ENCODE data around the gene CAMP.

GRCh38 chr3:48222616-48223513 lies at the start of gene CAMP:
- no peak for TF ChIP-seq MEF2A (IDR thresholded peaks at IDR 0.05; ENCODE audit: borderline replicate concordance, low read depth)
- TF ChIP-seq JUND (IDR thresholded peaks at IDR 0.05): no peak
- TF ChIP-seq TEAD4 (IDR thresholded peaks at IDR 0.05; ENCODE audit: borderline replicate concordance, insufficient read depth): no peak
- TF ChIP-seq EP300 (IDR thresholded peaks at IDR 0.05; ENCODE audit: borderline replicate concordance in 1 of 2, low read depth in 1 of 2, low read length in 1 of 2): no peak
- TF ChIP-seq, protein P1, sequence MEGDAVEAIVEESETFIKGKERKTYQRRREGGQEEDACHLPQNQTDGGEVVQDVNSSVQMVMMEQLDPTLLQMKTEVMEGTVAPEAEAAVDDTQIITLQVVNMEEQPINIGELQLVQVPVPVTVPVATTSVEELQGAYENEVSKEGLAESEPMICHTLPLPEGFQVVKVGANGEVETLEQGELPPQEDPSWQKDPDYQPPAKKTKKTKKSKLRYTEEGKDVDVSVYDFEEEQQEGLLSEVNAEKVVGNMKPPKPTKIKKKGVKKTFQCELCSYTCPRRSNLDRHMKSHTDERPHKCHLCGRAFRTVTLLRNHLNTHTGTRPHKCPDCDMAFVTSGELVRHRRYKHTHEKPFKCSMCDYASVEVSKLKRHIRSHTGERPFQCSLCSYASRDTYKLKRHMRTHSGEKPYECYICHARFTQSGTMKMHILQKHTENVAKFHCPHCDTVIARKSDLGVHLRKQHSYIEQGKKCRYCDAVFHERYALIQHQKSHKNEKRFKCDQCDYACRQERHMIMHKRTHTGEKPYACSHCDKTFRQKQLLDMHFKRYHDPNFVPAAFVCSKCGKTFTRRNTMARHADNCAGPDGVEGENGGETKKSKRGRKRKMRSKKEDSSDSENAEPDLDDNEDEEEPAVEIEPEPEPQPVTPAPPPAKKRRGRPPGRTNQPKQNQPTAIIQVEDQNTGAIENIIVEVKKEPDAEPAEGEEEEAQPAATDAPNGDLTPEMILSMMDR (IDR thresholded peaks at IDR 0.05): no peak
- TF ChIP-seq RAD21 (IDR thresholded peaks at IDR 0.05; ENCODE audit: low read length): no peak
- TF ChIP-seq, protein P2, sequence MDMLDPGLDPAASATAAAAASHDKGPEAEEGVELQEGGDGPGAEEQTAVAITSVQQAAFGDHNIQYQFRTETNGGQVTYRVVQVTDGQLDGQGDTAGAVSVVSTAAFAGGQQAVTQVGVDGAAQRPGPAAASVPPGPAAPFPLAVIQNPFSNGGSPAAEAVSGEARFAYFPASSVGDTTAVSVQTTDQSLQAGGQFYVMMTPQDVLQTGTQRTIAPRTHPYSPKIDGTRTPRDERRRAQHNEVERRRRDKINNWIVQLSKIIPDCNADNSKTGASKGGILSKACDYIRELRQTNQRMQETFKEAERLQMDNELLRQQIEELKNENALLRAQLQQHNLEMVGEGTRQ (IDR thresholded peaks at IDR 0.05; ENCODE audit: borderline replicate concordance, low read depth, low read length): no peak

All from SK-N-SH (cell line).